MG63 (cell line): ENCODE measurements around the gene SMOC2. TPM values are rescaled to one million over a fixed set of nuclear protein-coding genes. Genes with fewer than 3 reads are reported as not detected.

Source experiments
- DNase-seq: peaks from one replicate; pipeline ENCODE4 v3.0.0-alpha.2; 2020
- H3K27me3 ChIP-seq: fragments of 250-450 bp; sonication (Bioruptor Pico); 2 replicates; pipeline ENCODE4 v1.5.1; 2020; ENCODE audit warnings: mild to moderate bottlenecking, moderate library complexity
- H3K36me3 ChIP-seq: fragments of 250-450 bp; sonication (Bioruptor Pico); 2 replicates; pipeline ENCODE4 v1.5.1; 2020; ENCODE audit warnings: mild to moderate bottlenecking, moderate library complexity
- H3K4me3 ChIP-seq: fragments of 250-450 bp; sonication (Bioruptor Pico); 2 replicates; pipeline ENCODE4 v1.5.1; 2020; ENCODE audit warnings: mild to moderate bottlenecking, moderate library complexity
- H3K9me3 ChIP-seq: fragments of 250-450 bp; sonication (Bioruptor Pico); 2 replicates; pipeline ENCODE4 v1.5.1; 2020; ENCODE audit warnings: mild to moderate bottlenecking, moderate library complexity
- total RNA-seq: library from RNA; depleted of rRNA; stranded (reverse); fragments of >200 nt; shearing (Covaris generic); gene quantifications from 2 replicates; pipeline ENCODE4 v1.2.3, GENCODE V29; 2014; ENCODE audit warnings: low replicate concordance

SMOC2 gene
- total RNA-seq, 1 experiment from 2014 or later, result not detected

- no peak for DNase-seq
- Histone ChIP-seq H3K4me3 (no peak overlapping the region), H3K9me3 (no peaks in the 10 kb centered on the region), H3K27me3 (no peaks in the 10 kb centered on the region), H3K36me3 (no peaks in the 10 kb centered on the region)
These were observed 178.8 kb downstream of the SMOC2 start for GRCh38 chr6:168619560-168620314.

GRCh38 chr6:168620578-168620977, 179.6 kb downstream of the SMOC2 start:
- Histone ChIP-seq H3K9me3 (no peaks in the 10 kb centered on the region), H3K4me3 (no peak overlapping the region), H3K27me3 (no peaks in the 10 kb centered on the region), H3K36me3 (no peaks in the 10 kb centered on the region)
- no peak for DNase-seq

- H3K9me3 ChIP-seq, result no peaks in the 10 kb centered on the region
- H3K36me3 ChIP-seq, result no peaks in the 10 kb centered on the region
- no peak overlapping the region for H3K4me3 ChIP-seq
- no peak for DNase-seq
- H3K27me3 ChIP-seq, result no peaks in the 10 kb centered on the region
These were observed 182.8 kb downstream of the SMOC2 start for GRCh38 chr6:168623736-168624135.

- DNase-seq, result no peak
- Histone ChIP-seq H3K36me3 (no peaks in the 10 kb centered on the region), H3K4me3 (no peak overlapping the region), H3K9me3 (no peaks in the 10 kb centered on the region), H3K27me3 (no peaks in the 10 kb centered on the region)
These were observed 183.6 kb downstream of the SMOC2 start for GRCh38 chr6:168624540-168624939.

- Histone ChIP-seq H3K36me3 (no peaks in the 10 kb centered on the region), H3K27me3 (no peaks in the 10 kb centered on the region), H3K4me3 (no peak overlapping the region), H3K9me3 (no peaks in the 10 kb centered on the region)
- DNase-seq, result no peak
These were observed 184.0 kb downstream of the SMOC2 start for GRCh38 chr6:168624948-168625347.

- Histone ChIP-seq H3K36me3 (no peaks in the 10 kb centered on the region), H3K9me3 (no peaks in the 10 kb centered on the region), H3K4me3 (no peak overlapping the region), H3K27me3 (no peaks in the 10 kb centered on the region)
- no peak for DNase-seq
These were observed 184.6 kb downstream of the SMOC2 start for GRCh38 chr6:168625602-168626001.

- Histone ChIP-seq H3K27me3 (no peaks in the 10 kb centered on the region), H3K4me3 (no peak overlapping the region), H3K9me3 (no peaks in the 10 kb centered on the region), H3K36me3 (no peaks in the 10 kb centered on the region)
- no peak for DNase-seq
These were observed 185.1 kb downstream of the SMOC2 start for GRCh38 chr6:168626046-168626602.

- Histone ChIP-seq H3K36me3 (no peaks in the 10 kb centered on the region), H3K27me3 (no peaks in the 10 kb centered on the region; the same call in 1 of the 2 replicates), H3K9me3 (no peaks in the 10 kb centered on the region), H3K4me3 (no peak overlapping the region)
- DNase-seq, result no peak
These were observed 186.7 kb downstream of the SMOC2 start for GRCh38 chr6:168627506-168628175.

- H3K9me3 ChIP-seq, result no peaks in the 10 kb centered on the region
- DNase-seq, result no peak
- no peaks in the 10 kb centered on the region for H3K36me3 ChIP-seq
- no peaks in the 10 kb centered on the region; the same call in 1 of the 2 replicates for H3K27me3 ChIP-seq
- no peak overlapping the region for H3K4me3 ChIP-seq
These were observed 187.2 kb downstream of the SMOC2 start for GRCh38 chr6:168628176-168628553.

GRCh38 chr6:168628732-168629245, 187.8 kb downstream of the SMOC2 start:
- no peaks in the 10 kb centered on the region for H3K9me3 ChIP-seq
- H3K36me3 ChIP-seq, result no peaks in the 10 kb centered on the region

GRCh38 chr6:168631564-168631963, 190.6 kb downstream of the SMOC2 start:
- Histone ChIP-seq H3K9me3 (no peaks in the 10 kb centered on the region), H3K4me3 (no peak overlapping the region), H3K27me3 (no peaks in the 10 kb centered on the region; the same call in 1 of the 2 replicates), H3K36me3 (no peaks in the 10 kb centered on the region)
- no peak for DNase-seq

More at GRCh38 chr6:168628732-168629245, 187.8 kb downstream of the SMOC2 start:
- Histone ChIP-seq H3K4me3 (no peak overlapping the region), H3K27me3 (no peaks in the 10 kb centered on the region; the same call in 1 of the 2 replicates)
- no peak for DNase-seq

GRCh38 chr6:168632694-168633093, 191.7 kb downstream of the SMOC2 start:
- Histone ChIP-seq H3K4me3 (no peak overlapping the region), H3K36me3 (no peaks in the 10 kb centered on the region), H3K9me3 (no peaks in the 10 kb centered on the region), H3K27me3 (no peaks in the 10 kb centered on the region; the same call in 1 of the 2 replicates)
- no peak for DNase-seq

GRCh38 chr6:168634541-168635328, 193.8 kb downstream of the SMOC2 start:
- Histone ChIP-seq H3K4me3 (no peak overlapping the region), H3K36me3 (no peaks in the 10 kb centered on the region), H3K9me3 (no peaks in the 10 kb centered on the region), H3K27me3 (no peaks in the 10 kb centered on the region; the same call in 1 of the 2 replicates)
- DNase-seq, result no peak

GRCh38 chr6:168636147-168637004, 195.4 kb downstream of the SMOC2 start:
- DNase-seq, result no peak
- H3K9me3 ChIP-seq, result no peaks in the 10 kb centered on the region
- no peaks in the 10 kb centered on the region; the same call in 1 of the 2 replicates for H3K27me3 ChIP-seq
- H3K36me3 ChIP-seq, result no peaks in the 10 kb centered on the region
- no peak overlapping the region for H3K4me3 ChIP-seq

GRCh38 chr6:168637834-168638233, 196.8 kb downstream of the SMOC2 start:
- DNase-seq, result peak; percentile 39
- H3K9me3 ChIP-seq, result no peaks in the 10 kb centered on the region
- H3K27me3 ChIP-seq, result no peaks in the 10 kb centered on the region
- H3K36me3 ChIP-seq, result no peaks in the 10 kb centered on the region
- H3K4me3 ChIP-seq, result no peak overlapping the region
